ENCODE data around the gene TNFRSF11A.

DNA sequence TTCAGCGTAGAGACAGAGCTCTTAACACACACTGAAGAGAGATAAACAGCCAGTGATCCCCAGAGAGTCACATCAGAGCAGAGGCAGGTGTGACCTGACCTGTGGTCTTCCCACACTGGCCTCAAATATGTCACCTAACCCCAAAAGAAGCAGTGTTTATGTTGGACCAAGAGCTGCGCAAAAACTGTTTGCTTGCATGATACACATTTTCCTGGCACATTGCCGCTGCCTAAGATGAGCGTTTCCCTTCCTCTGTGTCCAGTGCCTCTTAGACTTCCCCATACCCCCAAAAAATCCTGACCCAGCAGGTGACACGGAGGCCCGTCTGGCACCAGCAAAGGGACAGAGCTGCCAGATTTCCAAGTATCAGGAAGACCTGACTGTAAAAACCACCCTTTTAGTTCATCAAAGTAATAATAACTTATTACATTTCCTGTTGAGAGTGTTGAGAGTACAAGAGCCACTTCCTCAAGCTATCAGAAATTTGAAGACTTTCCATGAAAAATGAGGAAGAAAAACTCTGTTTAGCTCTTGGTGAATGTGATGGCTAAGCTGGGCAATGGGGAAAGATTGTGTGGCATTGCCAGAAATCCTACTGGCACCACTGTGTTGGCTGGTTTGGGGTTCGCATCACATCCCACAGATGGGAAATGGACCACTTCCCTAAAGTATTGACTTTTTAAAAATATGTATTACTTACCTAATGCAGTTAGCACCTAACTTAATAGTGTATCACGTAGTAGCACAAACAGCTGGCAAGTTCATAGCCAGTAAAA lies 6.7 kb downstream of the TNFRSF11A start:
- no peak for TF ChIP-seq ZBTB7A (IDR thresholded peaks at IDR 0.05; ENCODE audit: low read depth)
- no peak for TF ChIP-seq TAF1 (IDR thresholded peaks at IDR 0.05; ENCODE audit: low read depth)
- no peak for TF ChIP-seq MAX (IDR thresholded peaks at IDR 0.05)
- TF ChIP-seq TCF12 (IDR thresholded peaks at IDR 0.05; ENCODE audit: low read depth) = no peak
- TF ChIP-seq EP300 (IDR thresholded peaks at IDR 0.05; ENCODE audit: borderline replicate concordance) = no peak
- TF ChIP-seq, protein P1, sequence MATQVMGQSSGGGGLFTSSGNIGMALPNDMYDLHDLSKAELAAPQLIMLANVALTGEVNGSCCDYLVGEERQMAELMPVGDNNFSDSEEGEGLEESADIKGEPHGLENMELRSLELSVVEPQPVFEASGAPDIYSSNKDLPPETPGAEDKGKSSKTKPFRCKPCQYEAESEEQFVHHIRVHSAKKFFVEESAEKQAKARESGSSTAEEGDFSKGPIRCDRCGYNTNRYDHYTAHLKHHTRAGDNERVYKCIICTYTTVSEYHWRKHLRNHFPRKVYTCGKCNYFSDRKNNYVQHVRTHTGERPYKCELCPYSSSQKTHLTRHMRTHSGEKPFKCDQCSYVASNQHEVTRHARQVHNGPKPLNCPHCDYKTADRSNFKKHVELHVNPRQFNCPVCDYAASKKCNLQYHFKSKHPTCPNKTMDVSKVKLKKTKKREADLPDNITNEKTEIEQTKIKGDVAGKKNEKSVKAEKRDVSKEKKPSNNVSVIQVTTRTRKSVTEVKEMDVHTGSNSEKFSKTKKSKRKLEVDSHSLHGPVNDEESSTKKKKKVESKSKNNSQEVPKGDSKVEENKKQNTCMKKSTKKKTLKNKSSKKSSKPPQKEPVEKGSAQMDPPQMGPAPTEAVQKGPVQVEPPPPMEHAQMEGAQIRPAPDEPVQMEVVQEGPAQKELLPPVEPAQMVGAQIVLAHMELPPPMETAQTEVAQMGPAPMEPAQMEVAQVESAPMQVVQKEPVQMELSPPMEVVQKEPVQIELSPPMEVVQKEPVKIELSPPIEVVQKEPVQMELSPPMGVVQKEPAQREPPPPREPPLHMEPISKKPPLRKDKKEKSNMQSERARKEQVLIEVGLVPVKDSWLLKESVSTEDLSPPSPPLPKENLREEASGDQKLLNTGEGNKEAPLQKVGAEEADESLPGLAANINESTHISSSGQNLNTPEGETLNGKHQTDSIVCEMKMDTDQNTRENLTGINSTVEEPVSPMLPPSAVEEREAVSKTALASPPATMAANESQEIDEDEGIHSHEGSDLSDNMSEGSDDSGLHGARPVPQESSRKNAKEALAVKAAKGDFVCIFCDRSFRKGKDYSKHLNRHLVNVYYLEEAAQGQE (IDR thresholded peaks at IDR 0.05; ENCODE audit: low read depth) = no peak
- no peak for TF ChIP-seq EGR1 (IDR thresholded peaks at IDR 0.05)
- no peak for TF ChIP-seq CEBPB (IDR thresholded peaks at IDR 0.05)

Data from Ishikawa (cell line).